ENCODE measurements around the gene CELF1. TPM values are rescaled to one million over a fixed set of nuclear protein-coding genes. Genes with fewer than 3 reads are reported as not detected.
A peak's percentile ranks its signal among the peaks of the same experiment; 100 is the strongest.
"Not testable (repeated sequence)": the region's sequence is repeated elsewhere in the genome, so short reads cannot be mapped to it uniquely, and the experiment has no call there.

The CELF1 gene
- total and polyA plus RNA-seq, 9 of the 15 experiments (the other 6 are each of a cell fraction or from before 2014, with no cell fraction given), result 11.3 to 142 (median 77.4) TPM

GRCh38 chr11:47562393-47562792 is 9.5 kb upstream of the CELF1 start:
- H3K9me3 ChIP-seq (replicated peaks; ENCODE audit: control insufficient read depth, insufficient read depth, low read depth, low read length); ATAC-seq; H3K4me2 ChIP-seq (ENCODE audit: insufficient read depth, low read length); H3K9ac ChIP-seq (ENCODE audit: insufficient read depth in 1 of 2, low read depth in 2 of 2, low read length in 2 of 2); in situ Hi-C loops (cut with MboI); BruUV-seq (replicated peaks); CTCF ChIA-PET (ENCODE audit: low intra/inter-chr PET ratio); H3K27me3 ChIP-seq (ENCODE audit: control insufficient read depth in 2 of 2, insufficient read depth in 2 of 2, low read length in 2 of 2); H3K4me3 ChIP-seq; H2AFZ ChIP-seq (ENCODE audit: low read depth, low read length); intact Hi-C loops (cut with micrococcal nuclease); FAIRE-seq; H3K27ac ChIP-seq (ENCODE audit: extremely low read depth, low read depth, low read length); H3K36me3 ChIP-seq (ENCODE audit: control insufficient read depth, insufficient read depth, low read length); H3K9me1 ChIP-seq (ENCODE audit: control insufficient read depth, insufficient read depth, low read length); H4K20me1 ChIP-seq (replicated peaks; ENCODE audit: control insufficient read depth, insufficient read depth, low read length): not testable (repeated sequence)
- WGBS (ENCODE audit: insufficient coverage, low coverage, missing lambda C conversion rate), result 49% methylated on average over 4 of the region's 4 CpGs
- POLR2A ChIA-PET, result interaction anchor here (0.6 to 1.1 kb wide), 2 partner anchors 11 to 290 kb away, joined by 3 to 4 read pairs; no protein-coding TSS in a partner anchor
- H3K79me2 ChIP-seq (ENCODE audit: control insufficient read depth, insufficient read depth, low read length), result peaks cover 28% of the 10 kb centered on the region
- peak in 1 of 4 experiments; percentile 15 for DNase-seq (ENCODE audit: extremely low read depth in 1 of 4, low spot score in 3 of 4)
- TF ChIP-seq PRDM10 (IDR thresholded peaks at IDR 0.05; ENCODE audit: partially characterized antibody), result peak; percentile 53
- peaks cover 10 to 40% of the 10 kb centered on the region in 2 experiments; a peak in 4 of 5 replicates for H3K4me1 ChIP-seq (replicated peaks in 1 of 2; ENCODE audit: control insufficient read depth in 2 of 2, insufficient read depth in 2 of 2, low read length in 2 of 2)
